ACC112 (cell line): ENCODE measurements around the gene NUP214.
"Not testable (repeated sequence)": the region's sequence is repeated elsewhere in the genome, so short reads cannot be mapped to it uniquely, and the experiment has no call there.

Experiments
- H2AFZ ChIP-seq: fragments of 200-600 bp; sonication (generic); one replicate; pipeline ENCODE4 v1.6.0; 2017; ENCODE audit warnings: antibody characterized with exemption, low read length; ENCODE audit not compliant: unreplicated experiment
- H3K27ac ChIP-seq: fragments of 200-600 bp; sonication (generic); 2 replicates; pipeline ENCODE4 v1.5.1; 2014; ENCODE audit warnings: low read depth, mild to moderate bottlenecking, antibody characterized with exemption, low read length, moderate library complexity
- H3K27me3 ChIP-seq: fragments of 200-600 bp; sonication (generic); 2 replicates; pipeline ENCODE4 v1.6.1; 2014; ENCODE audit warnings: mild to moderate bottlenecking, antibody characterized with exemption, low read length, moderate library complexity, mixed read lengths; ENCODE audit not compliant: insufficient read depth
- H3K36me3 ChIP-seq: fragments of 200-600 bp; sonication (generic); 2 replicates; pipeline ENCODE4 v1.6.1; 2016; ENCODE audit warnings: mild to moderate bottlenecking, antibody characterized with exemption, low read length, moderate library complexity, mixed read lengths; ENCODE audit not compliant: insufficient read depth
- H3K4me1 ChIP-seq: fragments of 200-600 bp; sonication (generic); one replicate; pipeline ENCODE4 v1.6.1; 2016; ENCODE audit warnings: low read length, mixed read lengths; ENCODE audit not compliant: insufficient read depth, unreplicated experiment, control insufficient read depth
- H3K4me3 ChIP-seq: fragments of 200-600 bp; sonication (generic); 2 replicates; pipeline ENCODE4 v1.5.1; 2014; ENCODE audit warnings: mild to moderate bottlenecking, low read depth, low read length
- H3K79me2 ChIP-seq: fragments of 200-600 bp; sonication (generic); one replicate; pipeline ENCODE4 v1.6.0; 2016; ENCODE audit warnings: low read length; ENCODE audit not compliant: control insufficient read depth, unreplicated experiment, insufficient read depth

NUP214 gene

DNA sequence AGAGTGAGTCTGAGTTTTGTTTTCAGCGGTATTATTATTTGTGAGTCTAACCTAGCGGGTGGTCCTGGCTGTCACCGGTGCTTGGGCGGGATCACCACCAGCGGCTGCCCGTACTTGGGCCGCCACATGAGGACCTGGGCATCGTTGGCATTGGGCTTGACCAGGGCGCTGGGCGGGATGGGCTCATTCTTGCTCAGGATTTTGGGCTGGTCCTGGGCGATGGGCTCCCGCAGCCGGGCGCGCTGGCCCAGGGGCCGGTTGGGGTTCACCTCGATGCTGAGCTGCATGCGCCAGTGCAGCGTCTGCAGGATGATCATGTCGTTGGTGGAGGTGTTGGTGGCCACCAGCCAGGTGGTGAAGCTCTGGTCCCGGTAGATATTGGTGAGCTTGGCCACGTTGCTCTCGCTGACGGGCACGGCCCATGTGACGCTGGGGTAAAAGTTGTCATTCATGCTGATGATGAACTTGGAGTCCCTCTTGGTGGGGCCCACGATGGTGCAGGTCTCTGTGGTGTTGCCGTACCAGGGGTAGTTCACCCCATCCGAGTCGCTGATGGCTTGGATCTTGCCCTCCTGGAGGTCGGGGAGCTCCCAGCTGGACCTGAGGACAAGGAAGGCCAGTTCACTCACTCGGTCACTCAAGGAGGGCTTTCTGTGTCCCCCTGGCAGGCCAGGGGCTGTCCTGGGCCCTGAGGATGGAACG is 135.5 kb downstream of the NUP214 start:
- Histone ChIP-seq H3K4me1 (peaks cover 10% of the 10 kb centered on the region), H3K4me3 (no peak overlapping the region), H3K27me3 (no peaks in the 10 kb centered on the region), H2AFZ (no peak overlapping the region), H3K27ac (no peak overlapping the region), H3K79me2 (no peaks in the 10 kb centered on the region), H3K36me3 (no peaks in the 10 kb centered on the region)

GRCh38 chr9:131262327-131263032 is 137.1 kb downstream of the NUP214 start:
- H3K4me3 ChIP-seq, result no peak overlapping the region
- no peak overlapping the region for H3K27ac ChIP-seq
- no peaks in the 10 kb centered on the region for H3K36me3 ChIP-seq
- H3K4me1 ChIP-seq, result no peaks in the 10 kb centered on the region
- no peak overlapping the region for H2AFZ ChIP-seq
- no peaks in the 10 kb centered on the region for H3K79me2 ChIP-seq
- no peaks in the 10 kb centered on the region for H3K27me3 ChIP-seq

DNA sequence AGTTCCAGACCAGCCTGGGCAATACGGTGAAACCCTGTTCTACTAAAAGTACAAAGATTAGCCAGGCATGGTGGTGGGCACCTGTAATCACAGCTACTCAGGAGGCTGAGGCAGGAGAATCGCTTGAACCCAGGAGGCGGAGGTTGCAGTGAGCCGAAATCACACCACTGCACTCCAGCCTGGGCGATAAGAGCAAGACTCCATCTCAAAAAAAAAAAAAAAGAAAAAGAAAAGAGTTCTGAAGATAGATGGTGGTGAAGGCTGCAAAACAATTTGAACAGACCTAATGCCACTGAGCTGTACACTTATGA is 137.6 kb downstream of the NUP214 start:
- not testable (repeated sequence) for H3K4me1 ChIP-seq, H2AFZ ChIP-seq, H3K27ac ChIP-seq, H3K4me3 ChIP-seq, H3K36me3 ChIP-seq, H3K79me2 ChIP-seq, H3K27me3 ChIP-seq

DNA sequence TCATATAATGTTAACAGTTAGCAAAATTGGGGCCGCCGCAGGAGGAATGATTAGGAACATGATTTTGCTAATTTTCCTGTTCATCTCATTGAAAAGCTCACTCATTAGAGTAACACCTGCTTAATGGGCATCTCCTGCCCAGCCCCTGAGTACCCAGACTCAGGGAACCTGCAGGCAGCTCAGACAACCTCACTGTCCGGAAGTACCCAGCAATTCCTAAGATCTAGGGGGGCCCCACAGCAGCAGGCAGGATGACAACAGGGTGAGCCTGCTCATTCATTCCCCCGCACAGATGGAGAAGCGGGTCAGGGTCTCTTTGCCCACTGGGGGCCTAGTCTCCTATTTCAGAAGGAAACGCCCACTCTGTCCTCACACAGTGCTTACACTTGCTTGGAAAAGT is 138.3 kb downstream of the NUP214 start:
- Histone ChIP-seq H3K27me3 (no peaks in the 10 kb centered on the region), H3K4me3 (no peak overlapping the region), H3K36me3 (no peaks in the 10 kb centered on the region), H3K27ac (no peak overlapping the region), H2AFZ (no peak overlapping the region), H3K4me1 (no peaks in the 10 kb centered on the region), H3K79me2 (no peaks in the 10 kb centered on the region)

DNA sequence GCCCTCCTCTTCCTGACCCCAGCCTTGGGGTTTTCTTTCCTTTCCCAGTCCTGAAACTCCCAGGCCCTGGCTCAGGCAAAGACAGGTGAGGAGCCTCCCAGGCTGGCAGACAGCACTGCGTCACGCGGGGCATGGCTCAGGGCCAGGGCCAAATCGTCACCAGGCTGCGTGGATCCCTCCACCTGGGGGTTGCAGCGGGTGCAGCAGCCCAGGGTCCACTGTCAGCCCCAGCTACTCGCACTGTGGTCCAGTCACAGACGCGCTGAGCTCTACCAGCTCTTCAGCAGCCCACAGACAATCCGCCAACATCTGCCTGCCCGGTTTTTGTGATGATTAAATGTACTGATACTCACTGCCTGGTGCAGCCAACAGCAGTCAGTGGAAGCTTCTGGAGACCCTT is 138.8 kb downstream of the NUP214 start:
- Histone ChIP-seq H3K27me3 (no peaks in the 10 kb centered on the region), H3K4me3 (no peak overlapping the region), H3K79me2 (no peaks in the 10 kb centered on the region), H2AFZ (no peak overlapping the region), H3K27ac (no peak overlapping the region), H3K4me1 (no peaks in the 10 kb centered on the region), H3K36me3 (no peaks in the 10 kb centered on the region)

DNA sequence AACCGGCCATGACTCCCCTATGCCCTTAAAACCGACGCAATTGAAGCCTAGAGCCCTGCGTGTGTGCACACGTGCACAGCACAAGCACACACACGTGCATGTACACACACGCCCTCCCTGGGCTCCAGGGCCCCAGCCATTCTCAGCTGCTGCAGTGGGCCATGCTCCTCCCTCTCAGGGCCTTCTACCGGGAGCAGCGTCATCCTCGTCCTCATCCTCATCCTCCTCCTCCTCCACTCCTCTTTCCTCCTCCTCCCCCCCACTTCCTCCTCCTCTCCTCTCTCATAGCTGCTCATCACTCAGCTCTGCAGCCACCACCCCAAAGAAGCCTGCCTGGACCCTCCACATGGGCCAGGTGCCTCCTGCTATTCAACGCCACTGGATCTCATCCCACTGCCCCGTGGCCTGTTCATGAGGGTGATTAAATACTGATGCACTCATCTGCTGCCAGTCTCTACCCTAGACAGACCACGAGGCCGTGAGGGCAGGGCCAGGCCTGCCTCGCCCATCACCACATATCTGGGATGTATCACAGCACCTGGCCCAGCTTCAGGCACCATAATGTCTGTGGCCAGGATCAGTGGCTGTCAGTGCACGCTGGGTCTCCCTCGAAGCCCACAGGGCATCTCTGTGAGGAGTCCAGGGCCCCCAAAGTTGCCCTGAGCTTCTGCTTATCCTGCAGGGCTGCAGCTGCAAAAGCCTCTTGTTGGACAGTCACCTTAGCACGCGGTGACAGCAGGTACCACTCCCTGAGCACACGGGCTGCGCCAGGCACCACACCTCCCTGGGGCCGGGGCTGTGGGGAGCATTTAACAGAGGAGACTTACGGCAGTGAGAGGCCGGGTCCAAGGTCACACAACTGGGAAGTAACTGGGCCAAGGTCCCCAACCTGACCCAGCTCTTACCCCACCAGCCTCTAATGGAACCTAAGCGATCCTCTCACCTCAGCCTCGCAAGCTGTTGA is 141.2 kb downstream of the NUP214 start:
- Histone ChIP-seq H3K79me2 (no peaks in the 10 kb centered on the region), H3K4me1 (no peaks in the 10 kb centered on the region), H2AFZ (no peak overlapping the region), H3K27me3 (no peaks in the 10 kb centered on the region), H3K27ac (no peak overlapping the region), H3K36me3 (no peaks in the 10 kb centered on the region), H3K4me3 (no peak overlapping the region)

DNA sequence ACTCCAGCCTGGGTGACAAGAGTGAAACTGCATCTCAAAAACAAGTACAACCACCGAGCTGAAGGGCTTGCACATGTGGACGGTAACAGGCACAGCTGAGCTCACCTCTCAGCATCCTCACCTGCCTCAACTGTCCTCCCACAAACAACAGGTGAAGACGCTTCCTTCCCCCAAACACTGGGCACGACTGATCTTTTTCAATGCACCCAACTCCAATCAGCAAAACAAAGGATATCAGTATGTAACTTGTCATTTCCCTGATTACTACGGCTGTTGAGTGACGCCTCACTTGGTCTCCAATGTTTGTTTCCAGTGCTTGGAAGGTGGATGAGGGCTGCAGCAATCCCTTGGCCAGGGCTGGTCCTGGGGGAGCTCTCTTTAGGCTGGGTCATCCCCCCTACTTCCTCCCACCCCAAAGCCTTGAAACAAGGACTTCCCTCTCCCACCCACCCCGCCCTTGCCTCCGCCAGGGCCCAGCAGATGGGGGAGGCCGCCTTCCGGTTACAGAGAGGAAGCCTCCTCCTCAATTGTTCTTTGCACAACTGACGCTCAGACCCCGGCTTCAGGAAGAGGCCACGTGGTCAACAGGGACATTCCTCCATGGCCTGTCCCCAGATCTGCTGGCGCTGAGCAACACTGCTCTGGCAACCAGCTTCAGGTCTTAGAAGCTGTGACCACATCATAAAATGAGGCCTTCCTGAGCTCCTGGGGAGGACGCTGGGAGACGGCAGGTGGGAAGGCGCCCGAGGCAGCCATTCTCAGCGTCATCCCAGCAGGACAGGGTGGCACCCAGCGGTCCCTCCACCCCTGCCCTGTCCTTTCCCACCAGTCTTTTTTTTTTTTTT is 145.0 kb downstream of the NUP214 start:
- Histone ChIP-seq H3K36me3 (no peaks in the 10 kb centered on the region), H3K79me2 (no peaks in the 10 kb centered on the region), H3K27ac (no peak overlapping the region), H3K4me3 (no peak overlapping the region), H3K27me3 (peaks cover 2% of the 10 kb centered on the region; the same call in 1 of the 2 replicates), H3K4me1 (no peaks in the 10 kb centered on the region), H2AFZ (no peak overlapping the region)

- not testable (repeated sequence) for H3K27ac ChIP-seq, H3K4me1 ChIP-seq, H2AFZ ChIP-seq, H3K79me2 ChIP-seq, H3K27me3 ChIP-seq, H3K4me3 ChIP-seq, H3K36me3 ChIP-seq
Observed at GRCh38 chr9:131271016-131271273, 145.6 kb downstream of the NUP214 start.

DNA sequence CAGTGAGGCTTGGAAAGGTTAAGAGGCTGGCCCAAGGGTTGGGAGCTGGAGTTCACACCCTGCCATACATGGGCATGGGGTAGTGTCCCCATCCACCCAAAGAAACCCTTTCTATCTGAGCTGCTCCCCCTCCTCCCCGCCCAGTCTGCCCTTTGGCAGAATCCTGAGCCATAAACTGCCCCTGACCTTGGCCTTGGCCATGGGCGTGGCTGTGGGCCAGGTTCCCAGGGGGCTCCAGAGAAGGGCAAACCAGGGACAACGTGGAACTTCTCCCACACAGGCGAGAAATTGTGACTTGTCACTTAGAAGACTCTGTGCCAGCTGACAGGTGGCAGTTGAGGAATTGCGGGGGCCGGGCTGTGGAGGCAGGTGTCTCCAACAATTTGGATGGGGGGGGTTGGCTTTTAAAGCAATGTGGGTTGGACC is 146.1 kb downstream of the NUP214 start:
- Histone ChIP-seq H3K4me1 (no peaks in the 10 kb centered on the region), H3K27ac (no peak overlapping the region), H3K4me3 (no peak overlapping the region), H3K79me2 (no peaks in the 10 kb centered on the region), H3K27me3 (peaks cover 13% of the 10 kb centered on the region), H3K36me3 (no peaks in the 10 kb centered on the region), H2AFZ (no peak overlapping the region)

DNA sequence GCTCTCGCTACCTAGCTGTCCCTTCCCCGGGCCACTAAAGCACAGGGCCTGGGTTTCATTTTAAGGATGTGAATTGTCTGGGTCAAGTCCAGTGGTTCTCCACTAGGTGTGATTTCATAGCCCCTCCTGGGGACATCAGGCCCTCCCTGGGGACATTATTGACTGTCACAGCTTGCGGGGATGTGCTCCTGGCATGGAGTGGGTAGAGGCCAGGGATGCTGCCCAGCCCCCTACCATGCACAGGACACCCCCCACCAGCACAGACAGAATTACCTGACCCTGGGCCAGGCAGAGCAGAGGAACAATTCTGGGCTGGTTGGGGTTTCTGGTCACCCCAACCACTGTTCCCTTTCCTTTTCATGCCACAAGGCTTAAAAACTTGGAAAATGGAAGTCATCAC is 146.8 kb downstream of the NUP214 start:
- Histone ChIP-seq H3K79me2 (no peaks in the 10 kb centered on the region), H3K27ac (no peak overlapping the region), H3K4me1 (no peaks in the 10 kb centered on the region), H3K4me3 (no peak overlapping the region), H3K27me3 (peaks cover 18% of the 10 kb centered on the region), H2AFZ (no peak overlapping the region), H3K36me3 (no peaks in the 10 kb centered on the region)
